ENCODE data around the gene VAT1L.
A peak's percentile ranks its signal among the peaks of the same experiment; 100 is the strongest.

The VAT1L gene

GRCh38 chr16:77963185-77964044 is 175.1 kb downstream of the VAT1L start:
- TF ChIP-seq CTCF (IDR thresholded peaks at IDR 0.05; ENCODE audit: low read length, missing control alignments): no peak
- no peak overlapping the region for H3K4me3 ChIP-seq (replicated peaks; ENCODE audit: low read depth, low read length)
- DNase-seq (ENCODE audit: low read depth): no peak

GRCh38 chr16:77965346-77965745 is 177.0 kb downstream of the VAT1L start:
- TF ChIP-seq CTCF (IDR thresholded peaks at IDR 0.05; ENCODE audit: low read length, missing control alignments): no peak
- no peak for DNase-seq (ENCODE audit: low read depth)
- H3K4me3 ChIP-seq (replicated peaks; ENCODE audit: low read depth, low read length): no peak overlapping the region

GRCh38 chr16:77967054-77967904 is 178.9 kb downstream of the VAT1L start:
- TF ChIP-seq CTCF (IDR thresholded peaks at IDR 0.05; ENCODE audit: low read length, missing control alignments): no peak
- no peak for DNase-seq (ENCODE audit: low read depth)
- no peak overlapping the region for H3K4me3 ChIP-seq (replicated peaks; ENCODE audit: low read depth, low read length)

- H3K4me3 ChIP-seq (replicated peaks; ENCODE audit: low read depth, low read length): no peak overlapping the region
- TF ChIP-seq CTCF (IDR thresholded peaks at IDR 0.05; ENCODE audit: low read length, missing control alignments): no peak
- DNase-seq (ENCODE audit: low read depth): no peak
Observed at GRCh38 chr16:77969861-77970260, 181.5 kb downstream of the VAT1L start.

GRCh38 chr16:77970371-77970770 is 182.0 kb downstream of the VAT1L start:
- no peak for TF ChIP-seq CTCF (IDR thresholded peaks at IDR 0.05; ENCODE audit: low read length, missing control alignments)
- DNase-seq (ENCODE audit: low read depth): no peak
- no peak overlapping the region for H3K4me3 ChIP-seq (replicated peaks; ENCODE audit: low read depth, low read length)

GRCh38 chr16:77971306-77972061 is 183.1 kb downstream of the VAT1L start:
- peak; percentile 79 for DNase-seq (ENCODE audit: low read depth)
- H3K4me3 ChIP-seq (replicated peaks; ENCODE audit: low read depth, low read length): no peak overlapping the region

More at GRCh38 chr16:77971306-77972061, 183.1 kb downstream of the VAT1L start:
- TF ChIP-seq CTCF (IDR thresholded peaks at IDR 0.05; ENCODE audit: low read length, missing control alignments): peak; percentile 79

All from fibroblast of pulmonary artery (primary cell).